GM18508 (cell line): ENCODE data around the gene PPP4C.
"Not testable (repeated sequence)": the region's sequence is repeated elsewhere in the genome, so short reads cannot be mapped to it uniquely, and the experiment has no call there.

Experiments
- ATAC-seq: cut with Tn5 transposase; IDR thresholded peaks from one replicate; pipeline ENCODE4 v1.9.1; 2021; ENCODE audit warnings: moderate number of reproducible peaks; ENCODE audit not compliant: insufficient read depth, unreplicated experiment

The PPP4C gene

DNA sequence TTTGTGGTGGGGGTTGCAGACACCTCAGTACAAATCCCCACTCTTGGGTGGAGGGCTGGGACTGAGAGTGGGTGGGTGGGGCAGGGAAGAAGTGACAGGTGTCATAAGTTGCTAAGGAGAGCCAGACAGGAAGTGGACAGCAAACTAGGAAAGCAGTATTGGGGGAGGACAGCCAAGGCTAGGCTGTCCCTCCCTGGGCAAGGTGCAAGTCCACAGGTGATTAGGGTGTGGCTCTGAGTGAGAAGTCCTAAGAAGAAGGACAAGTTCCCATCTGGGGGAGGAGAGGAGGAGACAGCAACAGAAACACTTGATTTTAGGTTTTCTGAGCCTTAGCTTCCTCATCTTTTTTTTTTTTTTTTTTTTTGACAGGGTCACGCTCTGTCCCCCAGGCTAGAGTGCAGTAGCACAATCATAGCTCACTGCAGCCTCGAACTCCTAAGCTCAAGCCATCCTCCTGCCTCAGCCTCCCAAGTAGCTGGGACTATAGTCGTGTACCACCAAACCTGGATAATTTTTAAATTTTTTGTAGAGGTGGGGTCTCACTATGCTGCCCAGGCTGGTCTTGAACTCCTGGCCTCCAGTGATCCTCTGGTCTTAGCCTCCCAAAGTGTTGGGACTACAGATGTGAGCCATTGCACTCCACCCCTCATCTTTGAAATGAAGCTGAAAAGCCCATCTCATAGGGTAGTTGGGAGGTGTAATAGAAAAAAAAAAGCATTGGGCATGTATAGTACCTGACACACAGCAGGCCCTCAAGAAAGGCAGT is 44.7 kb downstream of the PPP4C start:
- ATAC-seq: no peak

DNA sequence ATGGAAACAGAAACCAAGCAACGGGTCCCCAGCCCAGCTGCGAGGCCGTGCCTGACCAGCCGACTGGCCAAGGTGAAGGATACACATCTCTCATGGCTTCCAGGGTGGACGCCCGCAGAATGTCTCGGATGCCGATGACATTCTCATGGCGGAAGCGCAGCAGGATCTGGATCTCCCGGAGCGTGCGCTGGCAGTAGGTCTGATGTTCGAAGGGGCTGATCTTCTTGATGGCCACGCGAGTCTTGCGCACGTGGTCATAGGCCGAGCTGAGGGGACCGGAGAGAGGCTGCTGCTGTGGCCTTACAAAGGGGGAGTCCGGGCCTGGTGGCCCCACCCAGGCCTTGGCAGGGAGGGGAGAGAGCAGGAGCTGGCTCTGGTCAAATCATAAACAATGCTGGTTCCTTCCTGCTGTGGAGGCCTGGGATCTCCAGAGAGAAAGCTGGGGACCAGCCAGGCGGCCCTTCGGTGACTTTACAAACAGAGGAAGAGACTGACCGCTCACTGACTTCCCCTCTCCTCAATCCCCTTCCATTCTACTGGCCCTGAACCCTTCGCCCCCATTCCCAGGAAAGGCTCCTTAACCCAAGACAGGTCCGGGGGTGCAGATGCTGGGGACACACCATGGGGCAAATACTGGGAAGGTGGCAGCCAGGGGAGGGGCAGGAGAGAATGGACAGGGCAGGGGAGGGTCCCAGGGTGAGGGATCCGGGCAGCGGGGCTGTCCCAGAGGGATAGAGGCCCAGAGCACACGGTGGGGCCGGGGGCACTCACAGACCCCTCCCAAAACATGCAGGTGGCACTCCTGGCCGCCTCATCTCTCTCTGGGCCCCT is 46.2 kb downstream of the PPP4C start:
- no peak for ATAC-seq

DNA sequence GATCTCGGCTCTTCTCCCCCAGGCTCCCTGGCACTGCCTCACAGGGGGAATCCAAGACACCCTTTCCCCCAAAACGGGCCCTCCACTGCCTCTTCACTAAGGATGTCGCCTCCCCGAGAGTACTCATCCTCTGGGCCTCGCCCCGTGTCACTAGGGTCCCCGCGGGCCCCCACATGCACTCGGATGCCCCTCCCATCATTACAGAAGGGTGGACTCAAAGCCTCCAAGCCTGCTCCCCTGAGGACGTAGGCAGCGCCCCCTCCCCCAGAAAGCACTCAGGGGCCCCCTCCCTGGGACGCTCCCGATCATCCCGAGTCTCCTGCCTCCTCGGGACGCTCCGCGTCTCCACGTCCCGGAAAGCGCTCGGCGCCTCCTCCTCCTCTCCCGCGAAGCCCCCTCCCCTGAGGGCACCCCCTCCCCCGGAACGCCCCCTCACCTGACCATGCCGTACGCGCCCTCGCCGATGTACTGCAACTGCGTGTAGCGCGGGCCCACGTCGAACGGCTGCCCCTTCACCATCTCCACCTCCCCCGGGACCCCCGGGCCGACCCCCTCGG is 46.9 kb downstream of the PPP4C start:
- ATAC-seq: no peak

DNA sequence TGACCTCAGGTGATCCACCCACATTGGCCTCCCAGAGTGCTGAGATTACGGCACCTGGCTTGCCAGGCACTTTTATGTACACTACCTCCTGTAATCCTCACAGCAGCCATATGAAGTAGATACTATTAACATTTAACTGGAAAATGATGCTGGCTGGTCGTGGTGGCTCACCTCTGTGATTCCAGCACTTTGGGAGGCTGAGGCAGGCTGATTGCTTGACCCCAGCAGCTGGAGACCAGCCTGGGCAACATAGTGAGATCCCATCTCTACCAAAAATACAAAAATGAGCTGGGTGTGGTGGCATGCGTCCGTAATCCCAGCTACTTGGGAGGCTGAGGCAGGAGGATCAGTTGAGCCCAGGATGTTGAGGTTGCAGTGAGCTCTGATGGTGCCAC is 49.2 kb downstream of the PPP4C start:
- ATAC-seq: no peak

DNA sequence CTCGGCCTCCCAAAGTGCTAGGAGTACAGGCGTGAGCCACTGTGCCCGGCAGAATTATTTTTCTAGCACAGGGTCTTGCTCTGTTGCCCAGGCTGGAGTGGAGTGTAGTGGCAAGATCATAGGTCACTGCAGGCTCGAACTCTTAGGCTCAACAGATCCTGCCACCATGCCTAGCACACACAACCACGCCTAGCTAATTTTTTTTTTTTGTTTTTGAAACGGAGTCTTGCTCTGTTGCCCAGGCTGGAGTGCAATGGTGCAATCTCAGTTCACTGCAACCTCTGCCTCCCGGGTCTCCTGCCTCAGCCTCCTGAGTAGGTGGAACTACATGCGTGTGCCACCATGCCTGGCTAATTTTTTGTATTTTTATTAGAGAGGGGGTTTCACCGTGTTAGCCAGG is 49.9 kb downstream of the PPP4C start:
- ATAC-seq: not testable (repeated sequence)

DNA sequence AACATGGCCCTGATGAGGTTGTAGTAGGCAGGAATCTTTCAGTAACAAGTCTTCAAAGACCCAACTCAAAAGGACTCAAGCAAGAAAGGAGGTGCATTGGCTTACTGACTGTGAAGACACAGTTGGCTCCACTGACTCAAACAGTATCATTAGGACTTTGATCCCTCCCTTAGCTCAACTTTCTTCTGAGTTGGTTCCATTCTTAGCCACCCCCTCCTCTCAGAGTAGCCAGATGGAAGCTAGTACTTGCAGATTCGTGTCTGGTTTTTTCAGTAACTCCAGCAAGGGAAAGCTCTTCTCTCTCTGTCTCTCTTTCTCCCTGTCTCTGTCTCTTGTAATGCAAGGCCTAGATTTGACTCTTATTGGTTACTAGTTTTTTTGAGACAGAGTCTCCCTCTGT is 52.2 kb downstream of the PPP4C start:
- ATAC-seq: no peak

DNA sequence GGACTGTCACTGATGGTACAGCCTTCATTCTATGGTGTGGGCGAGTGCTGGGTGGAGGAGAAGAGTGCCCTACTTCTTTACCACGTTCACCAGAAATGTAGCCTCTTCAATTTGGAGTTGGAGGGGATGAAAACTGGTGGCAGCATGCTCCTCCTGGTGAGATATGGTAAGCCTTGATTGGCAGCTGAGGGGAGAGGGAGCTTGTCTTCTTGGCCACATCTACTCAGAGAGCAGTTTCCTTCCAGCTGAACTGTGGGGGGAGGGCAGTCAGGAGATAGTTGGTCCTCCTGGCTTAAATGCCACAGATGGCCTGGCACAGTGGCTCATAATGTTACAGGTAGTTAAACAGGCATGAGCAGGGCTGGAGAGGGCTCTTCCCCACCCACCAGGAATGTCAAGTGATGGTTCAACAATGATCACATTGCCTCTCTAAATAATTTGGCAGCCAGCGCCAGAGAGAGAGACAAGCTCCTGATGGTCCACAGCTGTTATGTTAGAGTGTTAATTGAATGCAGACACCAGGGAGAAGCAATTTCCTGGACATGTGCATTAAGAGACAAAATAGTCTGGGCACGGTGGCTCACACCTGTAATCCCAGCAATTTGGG is 56.2 kb downstream of the PPP4C start:
- no peak for ATAC-seq

DNA sequence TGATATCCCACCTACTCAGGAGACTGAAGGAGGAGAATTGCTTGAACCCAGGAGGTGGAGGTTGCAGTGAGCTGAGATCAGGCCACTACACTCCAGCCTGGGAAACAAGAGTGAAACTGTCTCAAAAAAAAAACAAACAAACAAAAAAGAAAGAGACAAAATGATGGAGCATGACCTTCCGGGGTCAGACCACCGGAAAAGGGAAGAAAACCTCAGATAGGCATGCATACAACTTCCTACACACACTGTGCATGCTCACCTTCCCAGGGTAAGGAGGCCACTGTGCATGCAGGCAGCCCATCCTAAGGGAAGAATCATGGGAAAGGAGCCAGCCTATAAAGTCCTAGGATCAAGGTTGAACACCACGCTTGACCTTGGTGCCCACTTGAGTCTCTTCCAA is 56.8 kb downstream of the PPP4C start:
- no peak for ATAC-seq
